OCI-M2 (cell line): Measurements from ENCODE around the gene ZNF280B.
"Not testable (repeated sequence)": the region's sequence is repeated elsewhere in the genome, so short reads cannot be mapped to it uniquely, and the experiment has no call there.

Experiments
- DNase-seq: peaks from one replicate; lab custom pipeline; 2025; ENCODE audit not compliant: unreplicated experiment; lab: John Stamatoyannopoulos, UW

The ZNF280B gene

DNA sequence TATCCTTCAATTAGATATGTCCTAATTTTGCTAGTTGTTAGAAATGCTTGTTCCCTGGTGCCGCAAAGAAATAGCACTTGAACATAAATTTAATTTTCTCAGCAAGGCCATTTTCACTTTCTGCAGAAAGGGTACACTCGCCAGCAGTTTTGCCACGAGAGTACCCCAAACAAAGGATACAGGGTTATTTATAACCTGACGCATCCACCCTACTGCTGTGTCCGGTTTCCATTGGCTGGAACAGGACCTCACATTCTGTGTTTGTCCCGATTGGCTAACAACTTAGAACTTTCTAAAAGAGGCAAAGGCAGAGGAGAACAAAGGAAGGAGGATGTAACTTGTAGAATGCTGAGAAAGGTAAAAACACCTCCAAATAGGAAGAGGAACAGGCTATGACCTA, 1.4 kb upstream of the ZNF280B start:
- DNase-seq, result not testable (repeated sequence)

DNA sequence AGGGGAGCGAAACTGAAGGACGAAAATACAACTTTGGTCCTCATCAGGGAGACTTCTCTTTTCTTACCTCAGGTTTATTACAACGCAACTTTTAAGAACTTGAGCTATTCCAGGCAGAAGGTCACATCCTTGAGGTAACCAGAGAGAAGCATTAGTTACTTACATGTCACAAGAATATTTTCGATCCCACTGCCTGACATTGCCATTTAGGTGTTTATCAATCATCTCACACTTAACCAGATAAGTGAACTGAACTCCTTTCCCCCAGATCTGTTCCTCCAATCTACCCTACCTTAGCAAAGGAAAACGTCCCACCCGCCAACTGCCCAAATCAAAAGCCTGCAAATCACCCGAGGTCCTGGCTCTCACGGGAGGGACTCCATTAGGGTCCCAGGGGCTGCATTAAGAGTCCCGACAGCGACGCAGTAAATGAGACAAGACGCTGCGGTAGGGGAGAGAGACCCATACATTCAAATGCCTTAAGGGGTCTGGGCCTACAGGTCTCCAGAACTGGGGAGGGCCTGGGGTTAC, 734 bp downstream of the ZNF280B start:
- DNase-seq, result no peak

DNA sequence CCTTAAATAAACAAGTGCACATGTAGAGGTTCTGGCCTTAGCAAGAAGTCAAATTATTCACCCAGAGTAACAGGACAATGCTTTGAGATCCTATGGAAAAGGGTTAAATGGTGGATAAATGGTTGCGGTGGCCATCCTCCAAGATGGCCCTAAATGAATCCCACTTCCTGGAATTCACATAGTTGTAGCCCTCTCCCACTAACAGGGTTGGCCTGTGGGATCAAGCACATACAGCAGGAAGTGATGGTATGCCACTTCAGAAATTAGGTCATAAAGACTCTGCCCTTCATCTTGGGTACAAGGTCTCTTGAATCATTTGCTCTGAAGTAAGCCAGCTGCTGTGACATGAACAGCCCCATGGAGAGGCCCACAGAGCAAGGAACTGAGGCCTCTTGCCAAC, 1.8 kb downstream of the ZNF280B start:
- DNase-seq, result no peak

DNA sequence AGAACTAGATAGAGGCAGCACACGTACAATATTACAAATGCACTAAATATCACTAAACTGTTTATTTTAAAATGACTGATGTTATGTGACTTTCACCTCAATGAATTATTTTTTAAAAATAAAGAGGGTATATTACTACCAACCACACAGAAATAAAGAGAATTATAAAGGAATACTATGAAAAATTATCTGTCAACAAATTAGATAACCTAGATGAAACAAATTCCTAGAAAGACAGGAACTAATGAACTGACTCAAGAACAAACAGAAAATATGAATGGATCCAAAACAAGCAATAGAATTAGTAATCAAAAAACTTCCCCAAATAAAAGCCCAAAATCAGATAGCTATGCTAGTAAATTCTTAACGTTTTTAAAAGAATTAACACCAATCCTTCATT, 10.3 kb downstream of the ZNF280B start:
- no peak for DNase-seq

DNA sequence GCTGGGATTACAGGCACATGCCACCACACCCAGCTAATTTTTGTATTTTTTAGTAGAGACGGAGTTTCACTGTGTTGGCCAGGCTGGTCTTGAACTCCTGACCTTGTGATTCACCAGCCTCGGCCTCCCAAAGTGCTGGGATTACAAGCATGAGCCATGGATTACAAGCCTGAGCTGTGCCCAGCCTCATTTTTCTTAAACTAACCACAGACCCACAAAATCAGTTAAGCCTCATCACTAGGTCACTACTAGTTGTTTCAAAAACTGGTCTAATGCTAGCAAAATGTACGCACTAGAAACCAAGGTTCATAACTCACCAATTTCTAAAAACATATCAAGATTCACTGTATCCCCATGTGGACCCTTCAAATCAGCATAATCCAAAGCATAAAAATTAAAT, 17.0 kb downstream of the ZNF280B start:
- DNase-seq, result not testable (repeated sequence)

DNA sequence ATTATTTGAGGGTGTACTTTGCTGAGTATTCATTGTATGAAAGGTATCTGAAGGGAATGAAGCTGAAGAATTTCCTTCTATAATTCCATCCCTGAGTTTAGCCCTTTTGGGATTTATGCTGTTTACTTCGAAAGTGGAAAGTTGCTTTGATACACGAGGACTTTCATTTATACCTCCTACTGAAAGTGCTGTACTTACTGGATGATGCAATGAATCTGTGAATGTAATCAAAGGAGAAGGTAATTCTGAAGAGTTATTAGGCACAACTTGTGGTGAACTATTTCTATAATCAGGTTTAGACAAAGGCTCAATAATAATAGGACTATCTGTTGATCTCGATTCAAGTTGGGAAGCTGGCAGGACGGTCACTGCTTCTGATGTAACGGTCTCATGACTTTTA, 19.8 kb downstream of the ZNF280B start:
- no peak for DNase-seq

DNA sequence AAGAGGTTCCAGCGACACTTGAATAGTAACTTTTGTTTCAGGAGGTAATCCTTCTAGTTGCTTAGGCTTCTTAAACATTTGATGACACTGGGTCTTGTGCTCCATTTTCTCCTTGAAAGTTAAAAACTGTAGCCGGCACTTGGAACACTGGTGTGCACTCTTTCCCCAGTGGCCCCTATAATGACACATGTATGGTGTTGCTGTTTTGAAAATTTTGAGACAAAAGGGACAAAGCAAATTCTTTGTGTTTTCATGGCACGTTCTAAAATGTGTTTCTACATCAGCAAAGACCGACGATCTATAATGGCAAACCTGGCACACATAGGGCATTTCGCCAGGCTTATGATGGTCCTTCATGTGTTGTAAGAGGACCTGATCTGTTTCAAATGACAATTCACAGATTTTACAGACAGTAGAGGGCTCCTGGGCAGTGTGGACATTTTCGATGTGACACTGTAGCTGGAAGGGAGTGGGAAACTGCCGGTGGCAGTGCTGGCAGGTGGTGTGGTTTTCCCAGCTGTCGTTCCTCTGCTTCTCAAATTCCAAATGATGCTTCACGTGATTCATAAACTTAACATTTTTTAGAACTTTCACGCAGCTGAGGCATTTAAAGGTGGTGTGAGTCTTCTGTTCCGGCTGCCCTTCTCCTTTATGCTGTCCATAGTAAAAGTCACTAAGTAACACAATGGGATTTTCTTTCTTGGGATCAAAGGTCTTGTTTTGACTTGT, 20.5 kb downstream of the ZNF280B start:
- DNase-seq, result no peak

DNA sequence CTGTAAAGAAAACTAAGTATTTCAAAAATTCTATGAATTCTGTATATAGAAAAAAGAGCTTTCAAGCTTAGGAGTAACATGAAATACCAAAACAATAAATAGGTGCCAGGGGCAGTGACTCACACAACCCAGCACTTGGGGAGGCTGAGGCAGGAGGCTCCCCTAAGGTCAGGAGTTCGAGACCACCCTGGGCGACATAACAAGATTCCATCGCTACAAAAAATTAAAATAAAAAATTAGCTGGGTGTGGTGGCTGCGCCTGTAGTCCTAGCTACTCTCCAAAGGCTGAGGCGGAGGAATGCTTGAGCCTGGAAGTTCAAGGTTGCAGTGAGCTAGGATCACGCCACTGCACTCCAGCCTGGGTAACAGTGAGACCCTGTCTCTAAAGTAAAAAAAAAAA, 21.5 kb downstream of the ZNF280B start:
- no peak for DNase-seq

DNA sequence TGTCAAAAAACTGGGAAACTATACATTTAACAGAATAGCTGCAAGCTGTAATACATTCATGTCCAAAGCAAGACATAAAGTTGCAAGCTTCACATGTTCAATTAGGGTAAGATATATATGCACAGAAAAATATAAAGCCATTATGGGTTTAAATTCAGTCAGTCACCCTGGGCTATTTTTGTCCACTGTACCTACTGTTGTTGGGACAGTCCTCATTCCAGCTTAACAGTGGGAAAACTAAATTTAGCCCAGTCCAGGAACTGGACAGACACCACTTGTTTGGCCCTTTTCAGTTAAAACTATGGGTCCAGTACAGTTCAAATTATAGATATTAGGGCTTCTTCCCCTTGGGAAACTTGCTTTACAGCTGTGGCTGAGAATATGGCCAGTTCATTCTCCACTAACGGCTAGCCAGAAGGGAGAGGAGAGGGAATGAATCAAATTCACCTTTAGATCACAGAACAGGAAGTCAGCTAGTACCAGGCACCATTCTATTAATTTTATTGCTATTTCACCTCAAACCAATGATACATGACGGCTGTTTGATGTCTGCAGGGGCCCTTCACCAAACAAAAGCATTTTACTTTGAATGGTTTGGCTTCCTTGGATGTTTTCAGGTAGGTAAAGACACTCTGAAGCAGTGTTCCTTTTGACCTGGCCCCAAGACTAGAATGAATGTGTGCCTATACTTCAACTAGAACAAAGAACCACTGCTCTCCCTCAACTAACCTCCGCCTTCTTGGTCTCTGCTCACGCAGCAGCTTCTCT, 22.2 kb downstream of the ZNF280B start:
- no peak for DNase-seq

DNA sequence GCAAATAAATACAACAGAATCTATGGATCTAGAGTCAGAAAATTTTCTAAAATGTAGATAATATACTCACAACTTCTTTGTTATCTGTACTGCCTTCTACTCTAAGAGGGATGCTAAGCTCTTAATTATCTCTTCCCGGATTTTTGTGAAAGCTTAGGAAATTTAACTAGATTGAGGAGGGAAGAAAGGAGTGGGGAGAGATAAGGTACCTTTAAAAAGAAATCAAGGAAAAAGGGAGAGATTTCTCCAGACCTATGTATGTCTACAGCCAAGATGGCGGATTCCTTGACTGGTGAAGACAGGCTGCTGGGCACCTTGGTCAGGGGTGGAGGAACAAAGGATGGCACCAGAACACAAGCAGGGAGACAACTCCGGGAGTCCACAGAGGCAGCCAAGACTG, 23.0 kb downstream of the ZNF280B start:
- no peak for DNase-seq

DNA sequence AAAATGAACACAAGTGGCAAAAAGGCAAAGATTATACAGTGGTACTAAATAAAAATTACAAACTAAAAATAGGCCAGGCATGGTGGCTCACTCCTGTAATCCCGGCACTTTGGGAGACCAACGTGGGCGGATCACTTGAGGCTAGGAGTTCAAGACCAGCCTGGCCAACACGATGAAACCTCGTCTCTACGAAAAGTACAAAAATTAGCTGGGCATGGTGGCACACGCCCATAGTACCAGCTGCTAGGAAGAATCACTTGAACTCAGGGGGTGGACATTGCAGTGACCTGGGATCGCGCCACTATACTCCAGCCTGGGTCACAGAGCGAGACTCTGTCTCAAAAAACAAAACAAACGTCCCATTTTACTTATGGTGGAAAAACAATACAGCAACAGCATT, 24.5 kb downstream of the ZNF280B start:
- DNase-seq, result no peak

DNA sequence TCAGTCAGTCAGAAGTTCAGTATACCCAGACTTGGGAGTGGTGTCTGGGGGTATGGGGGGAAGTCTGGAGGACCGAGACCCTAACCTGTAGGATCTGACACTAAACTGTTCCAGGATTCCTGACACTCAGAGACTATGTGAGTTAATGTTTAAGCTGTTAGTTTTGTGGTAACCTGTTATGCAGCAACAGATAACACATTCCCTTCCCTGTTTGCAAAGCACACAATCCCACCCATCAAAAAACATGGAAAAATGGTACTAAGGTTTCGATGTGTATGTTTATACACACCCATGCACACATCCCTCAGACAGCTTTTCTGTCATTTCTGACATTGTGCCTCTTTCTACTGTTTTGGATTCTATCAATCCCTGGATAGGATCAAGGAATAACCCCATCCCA, 27.6 kb downstream of the ZNF280B start:
- DNase-seq, result no peak

DNA sequence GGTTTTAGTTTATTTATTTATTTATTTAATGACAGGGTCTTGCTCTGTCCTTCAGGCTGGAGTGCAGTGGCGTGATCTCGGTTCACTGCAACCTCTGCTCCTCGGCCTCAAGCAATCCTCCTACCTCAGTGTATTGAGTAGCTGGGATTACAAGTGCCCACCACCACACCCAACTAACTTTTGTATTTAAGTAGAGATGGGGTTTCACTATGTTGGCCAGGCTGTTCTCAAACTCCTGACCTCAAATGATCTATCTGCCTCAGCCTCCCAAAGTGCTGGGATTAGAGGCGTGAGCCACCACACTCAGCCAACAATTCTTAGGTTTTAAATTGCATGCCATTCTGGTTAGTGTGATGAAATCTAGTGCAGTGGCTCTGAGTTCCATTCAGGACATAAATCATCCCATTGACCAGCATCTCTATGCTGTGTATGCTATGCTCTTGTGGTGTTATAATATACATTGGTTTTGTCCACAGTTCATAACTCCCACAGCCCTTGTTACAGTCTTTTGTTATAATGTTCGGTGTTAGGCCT, 28.5 kb downstream of the ZNF280B start:
- DNase-seq, result no peak

DNA sequence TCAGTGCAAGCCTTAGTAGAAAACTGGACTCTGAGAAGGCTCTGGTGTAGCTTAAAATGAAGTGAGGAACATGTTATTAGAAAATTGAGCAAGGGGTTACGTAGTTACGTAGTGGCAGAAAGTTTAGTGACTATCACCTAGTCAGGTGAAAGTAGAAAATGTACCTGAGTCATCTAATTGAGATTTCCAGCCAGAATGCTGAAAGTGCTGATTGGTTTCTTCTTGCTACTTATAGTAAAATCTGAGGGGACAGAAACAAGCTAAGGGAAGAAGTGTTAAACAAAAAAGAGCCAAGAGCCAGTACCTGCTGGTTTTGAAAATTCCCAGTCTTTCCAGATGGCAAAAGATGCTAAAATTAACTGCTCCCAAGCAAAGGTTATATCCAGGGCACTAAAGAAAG, 29.4 kb downstream of the ZNF280B start:
- no peak for DNase-seq

DNA sequence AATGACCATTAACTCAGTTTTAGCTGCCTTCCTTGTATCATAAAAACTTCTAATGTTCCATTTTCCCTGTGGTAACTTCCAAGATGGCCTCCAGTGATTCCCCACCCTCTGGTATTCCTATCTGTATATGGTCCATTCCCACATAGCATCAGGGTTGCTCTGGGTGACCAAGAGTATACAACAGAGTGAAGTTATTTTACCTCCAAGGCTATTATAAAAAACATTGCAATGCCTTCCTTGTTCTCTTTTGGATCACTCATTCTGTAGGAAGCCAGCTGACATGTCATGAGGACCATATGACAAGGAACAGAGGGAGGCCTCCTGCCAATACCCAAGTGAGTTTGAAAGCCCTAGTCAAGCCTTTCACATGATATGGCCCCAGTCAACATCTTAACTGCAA, 30.1 kb downstream of the ZNF280B start:
- no peak for DNase-seq

DNA sequence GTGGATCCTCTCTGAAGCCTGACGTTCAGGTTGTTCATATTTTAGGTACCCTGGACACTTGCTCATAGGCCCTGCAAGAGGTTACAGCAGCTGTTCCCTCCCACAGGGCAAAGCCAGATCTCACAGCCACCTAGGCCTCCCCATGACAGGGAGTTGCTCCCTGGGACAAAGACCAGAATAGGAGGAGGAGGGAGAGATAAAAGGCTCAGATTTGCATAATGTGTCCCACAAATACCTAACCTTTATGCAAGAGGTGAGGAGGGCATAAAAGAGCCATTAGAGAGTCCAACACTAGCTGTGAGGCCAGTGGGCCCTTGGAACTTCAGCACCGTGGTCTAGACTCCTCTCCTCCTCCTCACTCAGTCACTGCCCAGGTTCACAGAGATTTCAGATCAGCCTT, 33.8 kb downstream of the ZNF280B start:
- no peak for DNase-seq

DNA sequence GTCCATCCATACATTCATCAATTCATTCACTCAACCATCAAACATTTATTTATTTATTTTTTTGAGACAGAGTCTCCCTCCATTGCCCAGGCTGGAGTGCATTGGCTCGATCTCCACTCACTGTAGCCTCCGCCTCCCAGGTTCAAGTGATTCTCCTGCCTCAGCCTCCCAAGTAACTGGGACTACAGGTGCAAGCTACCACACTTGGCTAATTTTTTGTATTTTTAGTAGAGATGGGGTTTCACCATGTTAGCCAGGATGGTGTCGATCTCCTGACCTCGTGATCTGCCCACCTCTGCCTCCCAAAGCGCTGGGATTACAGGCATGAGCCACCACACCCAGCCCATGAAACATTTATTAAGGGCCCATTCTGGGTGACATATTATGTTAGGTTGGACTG, 37.4 kb downstream of the ZNF280B start:
- not testable (repeated sequence) for DNase-seq

DNA sequence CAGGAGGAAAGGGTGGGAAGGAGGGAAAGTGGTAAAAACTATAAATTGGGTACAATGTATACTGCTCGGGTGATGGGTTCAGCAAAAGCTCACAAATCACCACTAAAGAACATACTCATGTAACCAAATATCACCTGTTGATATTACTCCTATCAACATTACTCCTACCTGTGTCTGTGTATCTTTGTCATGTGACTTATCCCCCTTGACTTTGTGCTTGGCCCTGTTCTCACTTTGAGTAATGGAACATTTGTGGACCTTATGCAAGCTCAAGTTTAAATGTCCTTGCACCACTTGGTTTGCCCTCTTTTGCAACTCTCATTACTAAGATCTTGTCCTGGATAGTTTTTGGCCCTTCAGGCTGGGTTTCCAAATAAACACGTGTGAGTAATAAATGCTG, 39.0 kb downstream of the ZNF280B start:
- DNase-seq, result no peak

DNA sequence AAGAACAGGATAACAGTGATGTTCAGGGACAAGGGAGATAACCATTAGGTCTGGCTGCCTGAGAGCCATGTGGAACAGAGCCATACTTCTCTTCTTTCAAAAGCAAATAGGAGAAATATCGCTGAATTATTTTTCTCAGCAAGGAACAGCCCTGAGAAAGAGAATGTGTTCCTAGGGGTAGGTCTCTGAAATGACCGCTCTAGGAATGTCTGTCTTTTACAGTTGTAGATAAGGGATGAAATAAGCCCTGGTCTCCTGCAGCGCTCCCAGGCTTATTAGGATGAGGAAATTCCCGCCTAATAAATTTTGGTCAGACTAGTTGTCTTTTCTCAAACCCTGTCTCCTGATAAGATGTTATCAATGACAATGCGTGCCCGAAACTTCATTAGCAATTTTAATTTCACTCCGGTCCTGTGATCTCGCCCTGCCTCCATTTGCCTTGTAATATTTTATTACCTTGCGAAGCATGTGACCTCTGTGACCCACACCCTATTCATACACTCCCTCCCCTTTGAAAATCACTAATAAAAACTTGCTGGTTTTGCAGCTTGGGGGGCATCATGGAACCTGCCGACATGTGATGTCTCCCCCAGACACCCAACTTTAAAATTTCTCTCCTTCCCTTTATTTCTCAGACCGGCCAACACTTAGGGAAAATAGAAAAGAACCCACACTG, 39.6 kb downstream of the ZNF280B start:
- not testable (repeated sequence) for DNase-seq

DNA sequence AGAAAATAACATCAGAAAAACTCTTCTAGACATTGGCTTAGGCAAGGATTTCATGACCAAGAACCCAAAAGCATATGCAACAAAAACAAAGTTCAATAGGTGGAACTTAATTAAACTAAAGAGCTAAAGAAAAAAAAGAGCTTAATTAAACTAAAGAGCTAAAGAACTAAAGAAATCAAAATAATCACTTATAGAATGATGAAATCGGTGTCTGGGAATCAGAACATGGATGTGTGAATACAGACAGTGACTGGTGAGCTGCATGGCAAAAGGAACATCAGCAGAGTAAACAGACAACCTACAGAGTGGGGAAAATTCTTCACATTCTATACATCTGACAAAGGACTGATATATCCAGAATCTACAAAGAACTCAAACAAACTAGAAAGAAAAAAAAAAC, 41.4 kb downstream of the ZNF280B start:
- DNase-seq, result no peak

DNA sequence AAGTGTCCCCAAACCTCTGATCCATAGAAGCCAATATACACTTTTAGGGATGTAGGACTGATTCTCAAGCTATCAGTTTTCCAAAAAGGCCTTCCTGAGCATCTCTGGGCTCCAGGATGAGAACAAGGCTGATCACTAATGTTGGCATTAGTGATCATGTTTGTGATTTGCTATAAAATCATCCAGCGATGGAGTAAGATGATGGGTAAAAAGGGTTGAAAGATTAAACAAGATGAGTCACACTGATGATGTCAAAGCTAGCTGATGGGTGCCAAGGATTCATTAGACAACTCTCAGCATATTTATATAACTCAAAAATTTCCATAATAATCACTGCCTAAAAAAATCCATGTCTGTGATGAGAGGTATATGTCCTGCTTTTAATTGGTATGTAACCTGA, 42.8 kb downstream of the ZNF280B start:
- no peak for DNase-seq
